Placental pericyte (primary cell): ENCODE data around the gene SPDYE4. TPM values are rescaled to one million over a fixed set of nuclear protein-coding genes. Genes with fewer than 3 reads are reported as not detected.

Experiments
- total RNA-seq: library from RNA; depleted of rRNA; stranded (reverse); fragments of >200 nt; gene quantifications from 2 replicates; pipeline ENCODE4 v1.2.3, GENCODE V29; 2012

Gene SPDYE4
- total RNA-seq = not detected in 2 replicates

DNA sequence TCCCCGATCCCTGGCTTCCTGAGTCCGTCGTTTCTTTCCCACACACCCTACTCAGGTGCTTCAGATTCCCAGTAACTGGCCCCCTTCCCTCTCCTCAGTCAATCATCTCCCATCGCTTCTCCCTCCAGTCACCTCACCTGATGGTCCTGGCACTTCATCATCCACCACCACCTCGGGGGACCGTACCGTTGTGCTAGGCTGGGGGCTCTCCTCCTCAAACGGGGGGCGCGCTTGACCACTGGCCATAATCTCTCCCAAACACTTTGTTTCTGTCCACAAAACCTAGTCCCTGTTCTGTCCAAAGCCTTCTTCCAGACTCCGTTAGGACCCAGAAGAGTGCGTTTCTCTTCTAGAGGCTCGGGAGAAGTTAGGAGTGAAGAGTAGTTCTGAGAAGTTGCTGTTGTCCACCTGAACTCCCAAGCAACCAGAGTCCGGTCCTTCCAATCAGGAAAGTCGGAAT, at the start of gene SPDYE4:
Gene SPDYE4 (minus strand): TSS at position 410 of the 460 bp plus-strand sequence. CDS start 164 bp downstream, at position 246.

DNA sequence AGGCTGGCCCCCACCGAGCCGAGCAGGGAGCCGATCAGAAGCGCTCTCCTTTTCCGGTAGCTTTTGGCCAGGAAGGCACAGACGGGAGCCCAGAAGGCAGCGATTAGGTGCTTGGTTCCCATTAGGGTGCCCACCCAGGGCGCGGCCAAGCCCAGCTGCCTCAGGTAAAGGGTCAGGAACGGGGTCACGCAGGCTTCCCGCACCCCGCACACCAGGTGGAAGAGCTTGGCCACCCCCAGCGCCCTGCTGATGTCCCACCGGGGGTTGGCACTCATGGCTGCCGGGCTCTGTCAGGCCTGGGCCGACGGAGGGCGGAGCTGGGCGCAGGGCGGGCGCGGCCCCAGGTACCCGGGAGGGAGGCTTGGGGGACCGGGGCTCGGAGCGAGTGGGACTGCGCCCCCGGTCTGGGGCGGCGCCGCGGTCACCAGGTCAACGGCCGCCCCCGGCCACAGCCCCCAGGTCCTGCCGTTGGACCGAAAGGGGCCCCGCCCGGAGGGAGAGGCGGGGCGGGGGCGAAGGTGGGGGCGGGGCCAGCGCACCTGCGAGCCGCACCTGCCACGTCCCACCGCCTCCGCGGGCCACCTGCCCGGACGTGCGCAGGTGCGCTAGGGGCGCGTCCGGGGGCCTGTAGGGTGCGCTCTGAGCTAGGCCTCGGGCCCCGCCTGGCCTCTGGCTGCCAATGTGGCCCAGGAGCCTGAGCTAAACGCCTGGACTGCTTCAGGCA, 40.7 kb upstream of the SPDYE4 start, which contains the start of gene MFSD6L:
Gene MFSD6L (minus strand): TSS at position 520 of the 724 bp plus-strand sequence. CDS start 245 bp downstream, at position 275.

Other genes with a start within 250 kb of the SPDYE4 start
- gene MYH10, start 127.8 kb downstream of the SPDYE4 start, total RNA-seq = 49.8 and 120 TPM in 2 replicates
- gene CCDC42, start 13.7 kb downstream of the SPDYE4 start, total RNA-seq = not detected in 2 replicates
- not detected in 2 replicates for gene MFSD6L, start 40.8 kb upstream of the SPDYE4 start, total RNA-seq
- not detected in 2 replicates for gene PIK3R6, start 109.1 kb upstream of the SPDYE4 start, total RNA-seq
- under 0.01 TPM in 1 of 2 replicates, not detected in the other for gene PIK3R5, start 207.2 kb upstream of the SPDYE4 start, total RNA-seq